HL-60/S4 (cell line): ENCODE results near the gene ARHGEF10L.

Source experiments
- in situ Hi-C: fragments of 300-500 bp; cut with MboI; formaldehyde crosslinking; loops from 2 replicates; pipeline ENCODE4 v1.14.3; 2022; ENCODE audit warnings: low sequenced_read_pairs

Gene ARHGEF10L

DNA sequence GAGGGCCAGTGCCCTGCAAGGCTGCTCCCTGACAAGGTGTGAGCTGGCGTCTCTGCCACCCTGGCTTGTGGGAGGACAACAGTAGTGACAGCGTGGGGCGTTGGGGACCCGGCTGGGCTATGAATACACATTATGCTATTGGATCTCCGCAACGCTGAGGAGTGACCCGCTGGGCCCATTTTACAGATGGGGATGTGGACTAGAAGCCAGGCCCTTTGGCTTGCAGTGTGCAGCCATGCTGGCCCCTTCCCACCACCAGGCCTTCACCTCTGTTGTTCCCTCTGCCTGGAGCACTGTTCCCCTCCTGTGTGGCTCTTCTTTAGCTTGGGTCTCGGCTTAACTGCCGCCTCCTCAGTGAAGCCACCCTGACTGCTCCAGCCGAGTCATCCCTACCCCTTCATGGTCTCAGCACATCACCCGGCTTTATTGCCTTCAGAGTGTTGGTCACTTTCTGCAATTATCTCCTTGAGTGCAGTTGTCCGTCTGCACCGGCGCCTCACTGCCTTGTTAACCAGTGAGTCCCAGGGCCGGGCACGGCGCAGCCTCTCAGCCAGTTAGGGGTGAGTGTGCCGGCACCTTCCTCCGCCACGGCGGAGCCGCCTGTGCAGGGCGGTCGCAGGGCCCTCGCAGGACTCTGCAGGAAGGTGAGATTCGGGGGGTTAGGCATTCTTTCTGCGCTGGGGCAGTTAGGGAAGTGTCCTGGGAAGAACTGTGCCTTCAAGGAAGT lies 131.3 kb downstream of the ARHGEF10L start:
- in situ Hi-C loops = no loop called here

DNA sequence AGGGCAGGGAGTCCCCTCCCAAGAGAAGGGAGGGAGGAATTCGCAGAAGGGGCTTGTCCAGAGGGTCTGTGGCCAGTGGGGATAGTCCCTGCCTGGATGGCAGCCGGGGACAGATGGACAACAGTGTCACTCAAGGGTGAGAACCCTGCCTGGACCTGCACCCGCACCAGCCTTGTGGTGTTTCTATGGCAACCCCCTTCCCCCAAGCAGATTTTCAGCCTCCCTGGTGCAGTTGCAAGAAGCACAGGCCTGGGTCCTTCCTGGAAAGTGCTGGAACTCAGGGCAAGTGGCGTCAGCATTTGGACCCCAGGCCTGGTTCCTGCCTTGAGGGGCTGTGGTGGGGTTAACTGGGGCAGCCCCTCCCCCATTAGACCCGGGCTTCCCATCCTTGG lies 131.8 kb downstream of the ARHGEF10L start:
- in situ Hi-C loops = no loop called here

- in situ Hi-C loops = no loop called here
These were observed 132.2 kb downstream of the ARHGEF10L start for GRCh38 chr1:17671741-17672140.

DNA sequence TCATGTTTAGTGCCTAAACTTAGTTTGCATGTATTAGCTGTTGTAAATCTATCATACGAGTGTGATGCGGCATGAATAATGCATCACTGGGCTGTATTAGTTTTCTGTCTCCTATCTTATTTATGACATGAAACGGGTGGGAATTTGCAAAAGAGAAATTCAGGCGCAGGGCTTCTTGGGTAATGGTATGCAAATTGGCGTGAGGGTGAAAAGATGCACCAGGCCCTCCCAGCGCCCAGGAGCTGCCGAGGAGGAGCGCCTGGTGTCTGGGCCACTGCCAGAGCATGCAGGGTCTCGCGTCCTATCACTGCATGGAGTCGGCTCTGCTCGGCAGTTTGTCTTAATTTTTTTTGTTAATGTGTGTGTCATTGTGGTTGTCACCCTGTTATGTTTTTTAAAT lies 132.7 kb downstream of the ARHGEF10L start:
- in situ Hi-C loops = no loop called here

GRCh38 chr1:17673329-17674072 lies 134.0 kb downstream of the ARHGEF10L start:
- in situ Hi-C loops = no loop called here

- in situ Hi-C loops = no loop called here
These were observed 135.4 kb downstream of the ARHGEF10L start for GRCh38 chr1:17674726-17675500.

GRCh38 chr1:17675744-17676143 lies 136.2 kb downstream of the ARHGEF10L start:
- in situ Hi-C loops = no loop called here

- in situ Hi-C loops = no loop called here
These were observed 137.0 kb downstream of the ARHGEF10L start for GRCh38 chr1:17676387-17677060.

DNA sequence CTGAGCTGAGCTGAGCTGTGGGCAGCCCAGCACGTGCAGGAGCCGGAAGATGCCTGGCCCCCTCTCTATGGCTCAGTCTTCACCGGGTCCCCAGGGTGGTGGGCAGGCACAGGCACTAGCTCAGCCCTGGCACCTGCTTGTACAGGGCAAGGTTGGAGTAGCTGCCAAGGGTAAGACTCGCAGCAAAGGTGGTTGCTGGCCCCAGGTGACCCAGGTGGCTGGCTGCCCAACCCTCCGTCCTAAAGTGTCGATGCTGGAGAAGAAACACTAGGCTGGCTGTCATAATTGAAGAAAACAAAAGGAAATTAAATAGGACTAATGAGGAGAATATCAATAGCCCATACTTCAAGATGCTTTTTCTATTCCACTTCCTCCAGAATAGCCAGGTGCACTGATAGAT lies 138.5 kb downstream of the ARHGEF10L start:
- in situ Hi-C loops = no loop called here

GRCh38 chr1:17679856-17680255 lies 140.4 kb downstream of the ARHGEF10L start:
- in situ Hi-C loops = no loop called here

DNA sequence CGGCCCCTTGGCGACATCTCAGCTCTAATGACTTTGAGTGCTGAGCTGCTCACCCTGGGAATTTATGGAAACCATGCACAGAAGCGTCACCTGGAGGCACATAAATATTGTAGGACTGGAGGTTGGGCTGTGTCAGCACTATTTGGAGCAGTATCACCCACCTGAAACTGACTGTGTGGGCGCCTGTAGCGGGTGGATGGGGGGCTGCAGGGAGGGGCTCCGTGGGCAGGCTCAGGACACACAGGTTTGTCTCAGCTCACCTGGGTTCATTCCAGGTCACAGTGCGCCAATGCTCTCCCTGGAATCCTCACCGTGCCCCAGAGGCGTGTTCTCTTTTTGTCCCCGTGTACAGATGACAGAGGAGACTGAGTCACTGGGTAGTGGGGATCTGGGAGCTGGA lies 140.8 kb downstream of the ARHGEF10L start:
- in situ Hi-C loops = no loop called here

GRCh38 chr1:17682400-17682799 lies 142.9 kb downstream of the ARHGEF10L start:
- in situ Hi-C loops = no loop called here

GRCh38 chr1:17683598-17683997 lies 144.1 kb downstream of the ARHGEF10L start:
- in situ Hi-C loops = no loop called here

GRCh38 chr1:17684810-17685209 lies 145.3 kb downstream of the ARHGEF10L start:
- in situ Hi-C loops = no loop called here

DNA sequence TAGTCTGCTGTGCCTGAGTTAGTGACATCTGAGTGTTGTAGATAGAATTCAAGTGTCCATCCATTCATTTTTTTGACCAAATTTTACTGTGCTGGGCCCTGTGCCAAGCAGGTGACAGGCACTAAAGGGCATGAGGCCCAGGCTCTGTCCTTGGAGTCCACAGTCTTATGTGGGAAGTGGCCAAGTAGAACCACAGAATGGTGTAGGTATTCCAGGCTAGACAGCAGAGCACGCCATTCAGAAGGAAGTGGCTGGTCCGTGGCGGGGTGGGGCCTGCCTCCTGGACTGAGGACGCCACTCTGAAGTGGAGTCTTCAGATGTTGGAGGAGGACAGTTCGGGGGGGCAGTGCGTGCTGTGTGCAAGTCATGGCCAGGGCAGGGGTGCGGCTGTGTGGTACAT lies 146.8 kb downstream of the ARHGEF10L start:
- in situ Hi-C loops = no loop called here

GRCh38 chr1:17687145-17687544 lies 147.6 kb downstream of the ARHGEF10L start:
- in situ Hi-C loops = no loop called here

DNA sequence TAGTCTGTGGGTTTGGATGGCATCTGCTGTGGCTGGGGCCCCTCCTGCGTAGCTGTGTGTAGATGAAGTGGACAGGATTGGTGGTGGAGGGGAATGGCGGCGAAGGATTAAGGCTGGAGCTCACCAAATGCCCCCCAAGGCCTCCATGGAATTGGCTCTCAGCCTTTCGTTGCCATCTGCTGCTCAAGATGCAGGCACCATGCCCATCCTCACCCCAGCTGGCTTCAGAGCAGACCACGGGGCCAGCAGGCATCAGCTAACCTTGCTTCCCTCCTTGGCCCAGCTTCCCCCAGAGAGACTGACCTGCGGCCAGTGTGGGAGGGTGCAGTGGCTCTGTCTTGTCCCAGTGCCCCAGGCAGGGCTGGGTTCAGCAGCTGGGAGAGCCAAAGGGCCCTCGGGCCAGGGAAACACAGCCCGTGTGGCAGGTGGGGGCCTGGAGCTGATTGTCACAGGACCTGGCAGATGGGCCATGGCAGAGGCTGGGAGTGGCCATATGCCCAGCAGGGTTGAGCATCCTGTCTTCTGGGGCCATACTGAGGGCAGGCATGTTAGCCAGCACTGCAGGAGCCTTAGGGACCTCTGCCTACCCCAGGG lies 148.8 kb downstream of the ARHGEF10L start:
- in situ Hi-C loops = no loop called here

DNA sequence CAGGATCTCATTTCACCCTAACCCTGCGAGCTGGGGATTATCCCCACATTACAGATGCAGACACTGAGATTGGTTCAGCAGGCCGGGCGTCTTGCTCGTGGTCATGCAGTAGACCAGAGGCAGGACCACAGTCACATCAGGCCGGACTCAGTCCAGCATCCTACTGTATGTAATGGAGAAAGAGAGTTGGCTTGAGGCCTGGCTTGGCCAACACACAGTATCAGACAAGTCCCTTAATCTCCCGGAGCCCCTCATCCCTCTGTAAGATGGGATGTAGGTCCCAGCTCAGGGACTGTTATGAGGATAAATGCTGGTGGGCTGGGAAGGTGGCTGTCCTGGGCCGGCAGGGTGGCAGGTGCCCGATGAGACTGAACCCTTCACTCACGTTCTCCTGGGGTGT lies 149.5 kb downstream of the ARHGEF10L start:
- in situ Hi-C loops = no loop called here

GRCh38 chr1:17690906-17691634 lies 151.6 kb downstream of the ARHGEF10L start:
- in situ Hi-C loops = no loop called here

- in situ Hi-C loops = no loop called here
These were observed 153.1 kb downstream of the ARHGEF10L start for GRCh38 chr1:17692645-17693044.
